A673 (cell line): Measurements from ENCODE around the gene SAP130. TPM values are rescaled to one million over a fixed set of nuclear protein-coding genes. Genes with fewer than 3 reads are reported as not detected.

Experiments
- BruUV-seq: library from RNA; stranded (reverse); fragments of 400-500 nt; replicated peaks from 2 replicates; lab custom pipeline; 2021; lab: Mats Ljungman, UMichigan
- CTCF ChIA-PET: fragments of 300-600 bp; sonication (Branson Sonifier 250); formaldehyde crosslinking; loops from one replicate; lab custom pipeline; 2022; ENCODE audit warnings: antibody characterized with exemption; lab: Charles Lee
- POLR2A ChIA-PET: fragments of 300-600 bp; sonication (Branson Sonifier 250); formaldehyde crosslinking; loops from one replicate; lab custom pipeline; 2022; ENCODE audit warnings: antibody characterized with exemption; ENCODE audit not compliant: low non-redundant PET; lab: Charles Lee
- DNase-seq: peaks from one replicate; pipeline ENCODE4 v3.0.0-alpha.2; 2015; ENCODE audit warnings: low spot score
- H3K27ac ChIP-seq: fragments of 200-600 bp; sonication (generic); 2 replicates; pipeline ENCODE4 v1.5.1; 2016; ENCODE audit warnings: mixed run types, low read depth, mild to moderate bottlenecking, mixed read lengths, antibody characterized with exemption, low read length; ENCODE audit not compliant: poor library complexity, severe bottlenecking
- H3K27me3 ChIP-seq: fragments of 200-600 bp; sonication (generic); replicated peaks from 2 replicates; pipeline ENCODE4 v1.6.1; 2017; ENCODE audit warnings: mixed run types, low read depth, mild to moderate bottlenecking, mixed read lengths, antibody characterized with exemption, low read length; ENCODE audit not compliant: insufficient read depth, poor library complexity
- H3K36me3 ChIP-seq: fragments of 200-600 bp; sonication (generic); 2 replicates; pipeline ENCODE4 v1.6.1; 2016; ENCODE audit warnings: mixed run types, mild to moderate bottlenecking, mixed read lengths, antibody characterized with exemption, low read length; ENCODE audit not compliant: insufficient read depth, poor library complexity, severe bottlenecking
- H3K4me1 ChIP-seq: fragments of 200-600 bp; sonication (generic); 2 replicates; pipeline ENCODE4 v1.6.1; 2017; ENCODE audit warnings: mixed run types, mild to moderate bottlenecking, mixed read lengths, antibody characterized with exemption, low read length; ENCODE audit not compliant: insufficient read depth, poor library complexity, severe bottlenecking
- H3K4me3 ChIP-seq: fragments of 200-600 bp; sonication (generic); 2 replicates; pipeline ENCODE4 v1.5.1; 2016; ENCODE audit warnings: low read depth, mixed run types, mild to moderate bottlenecking, mixed read lengths, low read length; ENCODE audit not compliant: poor library complexity, severe bottlenecking
- H3K9me3 ChIP-seq: fragments of 200-600 bp; sonication (generic); 2 replicates; pipeline ENCODE4 v1.6.1; 2016; ENCODE audit warnings: mixed run types, low read depth, mild to moderate bottlenecking, mixed read lengths, antibody characterized with exemption, low read length; ENCODE audit not compliant: poor library complexity, severe bottlenecking
- CTCF ChIP-seq: fragments of 300-800, 200-600 bp; sonication (generic); conservative IDR thresholded peaks from 2 replicates; pipeline ENCODE4 v1.5.1; 2017; ENCODE audit warnings: low read depth, mild to moderate bottlenecking, antibody characterized with exemption, low read length, moderate library complexity, mixed read lengths
- EZH2 ChIP-seq: fragments of 200-600 bp; sonication (generic); IDR thresholded peaks from 2 replicates; pipeline ENCODE4 v1.6.1; 2017; ENCODE audit warnings: borderline replicate concordance, low read depth, mild to moderate bottlenecking, mixed read lengths, antibody characterized with exemption, low read length; ENCODE audit not compliant: poor library complexity, severe bottlenecking
- intact Hi-C: fragments of 100-400 bp; cut with micrococcal nuclease; formaldehyde crosslinking; loops from one replicate; pipeline ENCODE4 v1.10.0; 2022; ENCODE audit not compliant: unreplicated experiment
- total RNA-seq: library from RNA; stranded (reverse); gene quantifications from 2 replicates; pipeline ENCODE4 v1.2.3, GENCODE V29; 2021

SAP130 gene
- total RNA-seq, 1 experiment from 2014 or later: 40.4 TPM

DNA sequence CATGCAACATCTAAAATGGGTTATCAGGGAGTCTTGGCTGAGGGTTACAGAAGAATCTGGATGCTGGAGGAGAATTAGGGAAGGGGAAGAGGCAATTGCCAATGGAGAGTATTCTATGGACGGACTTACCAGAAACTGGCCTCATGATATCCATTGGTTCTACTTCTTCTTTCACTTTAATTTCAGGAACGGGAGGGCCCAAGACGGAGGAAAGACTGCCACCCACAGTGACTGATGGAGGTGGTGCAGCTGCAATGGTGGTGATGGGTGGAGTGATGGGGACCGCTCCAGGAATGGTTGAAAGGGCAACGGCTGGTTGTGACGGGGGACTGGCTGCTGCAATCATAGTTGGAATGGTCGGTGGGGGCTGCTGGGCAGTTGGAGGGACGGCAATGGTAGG lies 73.0 kb downstream of the SAP130 start:
- BruUV-seq: no TSS peak
- no peaks in the 10 kb centered on the region for H3K9me3 ChIP-seq
- TF ChIP-seq EZH2 (no peak), CTCF (no peak)
- ChIA-PET POLR2A (no interaction called here), CTCF (no interaction called here)
- H3K4me1 ChIP-seq: no peaks in the 10 kb centered on the region
- DNase-seq: no peak
- peaks cover 41% of the 10 kb centered on the region for H3K36me3 ChIP-seq
- intact Hi-C loops: no loop called here
- H3K27ac ChIP-seq: no peak overlapping the region
- H3K4me3 ChIP-seq: no peak overlapping the region
- H3K27me3 ChIP-seq: no peaks in the 10 kb centered on the region

DNA sequence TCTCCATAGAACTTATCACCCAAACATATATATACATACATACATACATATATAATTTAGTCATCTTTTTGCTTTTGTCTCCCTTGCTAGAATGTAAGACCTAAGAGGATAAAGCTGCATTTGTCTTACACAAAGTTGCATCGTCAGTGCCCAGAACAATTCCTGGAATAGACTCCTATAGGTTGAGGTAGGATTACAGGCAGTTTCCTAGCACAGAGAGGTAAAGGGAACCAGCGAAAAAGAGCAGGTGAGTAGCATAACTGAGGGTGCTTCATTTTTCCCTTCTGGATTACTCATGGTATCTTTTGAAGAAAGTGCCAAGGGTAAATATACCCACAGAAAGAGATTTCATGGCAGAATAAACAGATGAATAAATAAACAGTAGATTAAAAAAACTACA lies 74.0 kb downstream of the SAP130 start:
- TF ChIP-seq EZH2 (no peak), CTCF (no peak)
- ChIA-PET CTCF (no interaction called here), POLR2A (no interaction called here)
- Histone ChIP-seq H3K4me1 (no peaks in the 10 kb centered on the region), H3K4me3 (no peak overlapping the region), H3K36me3 (peaks cover 51% of the 10 kb centered on the region), H3K27ac (no peak overlapping the region), H3K9me3 (no peaks in the 10 kb centered on the region), H3K27me3 (no peaks in the 10 kb centered on the region)
- DNase-seq: no peak
- no TSS peak for BruUV-seq
- intact Hi-C loops: no loop called here

DNA sequence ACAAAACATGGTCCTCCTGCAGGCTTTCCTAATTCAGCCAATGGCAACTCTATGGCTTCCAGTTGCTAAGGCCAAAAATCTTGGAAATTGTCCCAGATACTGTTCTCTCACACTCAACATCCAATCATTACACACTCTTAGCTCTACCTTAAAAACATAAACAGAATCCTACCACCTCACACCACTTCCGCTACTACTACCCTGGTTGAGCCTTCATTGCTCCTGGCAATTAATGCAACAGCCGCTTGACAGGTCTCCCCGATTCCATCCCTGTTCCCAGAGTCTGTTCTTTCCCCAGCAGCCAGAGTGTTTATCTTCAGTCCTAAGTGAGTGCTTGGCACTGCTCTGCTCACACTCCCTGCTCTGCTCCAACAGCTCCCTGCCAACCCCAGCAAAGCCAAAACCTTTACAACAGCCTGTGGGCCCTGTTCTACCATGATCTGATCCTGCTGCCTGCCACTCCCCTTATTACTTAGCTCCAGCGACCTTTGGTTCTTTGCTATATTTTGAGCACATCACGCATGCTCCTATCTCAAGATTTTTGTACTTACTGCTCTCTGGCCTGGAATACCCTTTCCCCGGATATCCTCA lies 74.6 kb downstream of the SAP130 start:
- TF ChIP-seq CTCF (no peak), EZH2 (no peak)
- peak overlapping the region; percentile 12 for H3K27ac ChIP-seq
- CTCF ChIA-PET: no interaction called here
- POLR2A ChIA-PET: no interaction called here
- no peaks in the 10 kb centered on the region for H3K9me3 ChIP-seq
- BruUV-seq: no TSS peak
- intact Hi-C loops: no loop called here
- H3K27me3 ChIP-seq: no peaks in the 10 kb centered on the region
- peaks cover 57% of the 10 kb centered on the region for H3K36me3 ChIP-seq
- no peak overlapping the region for H3K4me3 ChIP-seq
- no peak for DNase-seq
- H3K4me1 ChIP-seq: no peaks in the 10 kb centered on the region
